H1 (cell line): ENCODE data around the gene PLEKHG4. TPM values are rescaled to one million over a fixed set of nuclear protein-coding genes. Genes with fewer than 3 reads are reported as not detected.

Experiments used
- ASH2L ChIP-seq: fragments of 200-600, 300-600 bp; sonication (generic); IDR thresholded peaks from one replicate; pipeline ENCODE4 v1.7.1; 2017; ENCODE audit warnings: low read length
- BCL11A ChIP-seq, 2 experiments: IDR thresholded peaks; one replicate each; pipeline ENCODE4 v1.6.1; 2011; ENCODE audit warnings: low read depth in 2 of 2, low read length in 2 of 2, mild to moderate bottlenecking in 2 of 2
- E2F6 ChIP-seq: IDR thresholded peaks from 2 replicates; pipeline ENCODE4 v1.6.1; 2012; ENCODE audit warnings: inconsistent platforms
- HDAC2 ChIP-seq, 2 experiments: fragments of 300-600 bp in 1 of 2; sonication (generic) in 1 of 2; IDR thresholded peaks; 2 replicates each; pipeline ENCODE4 v1.6.1; 2011 to 2012; ENCODE audit warnings: low read depth in 2 of 2, low read length in 2 of 2, mild to moderate bottlenecking in 2 of 2, moderate library complexity in 2 of 2, borderline replicate concordance in 1 of 2, inconsistent platforms in 1 of 2
- JUN ChIP-seq: IDR thresholded peaks from 2 replicates; pipeline ENCODE4 v1.6.1; 2011; ENCODE audit warnings: low read depth, mild to moderate bottlenecking, improper control_type of control experiment, low read length
- JUND ChIP-seq: IDR thresholded peaks from 2 replicates; pipeline ENCODE4 v1.6.1; 2011; ENCODE audit warnings: mild to moderate bottlenecking, improper control_type of control experiment, low read length
- SP4 ChIP-seq: IDR thresholded peaks from 2 replicates; pipeline ENCODE4 v1.6.1; 2012; ENCODE audit warnings: low read length, inconsistent platforms
- SRF ChIP-seq: IDR thresholded peaks from 2 replicates; pipeline ENCODE4 v1.6.1; 2011; ENCODE audit warnings: mild to moderate bottlenecking, low read depth, low read length, moderate library complexity
- polyA plus RNA-seq, 7 experiments: library from polyadenylated mRNA; depleted of rRNA in 3 of 7; stranded (reverse) in 5 of 7; unstranded in 2 of 7; fragments of >200 nt in 5 of 7; fragments of 200-250 nt in 2 of 7; gene quantifications; 1 replicate in 5 of 7; 2 replicates in 1 of 7; 4 replicates in 1 of 7; pipeline versions ENCODE4 v1.2.1 to v1.2.3, GENCODE V29; 2011 to 2013; ENCODE audit warnings: missing spikeins in 2 of 7, mixed read lengths in 2 of 7
- total RNA-seq: library from RNA; stranded (reverse); fragmentation: NEBNext Ultra II Directional; extraction: Animal tissue kit (Norgen Biotek cat#: 25700); gene quantifications from 2 replicates; pipeline ENCODE4 v1.2.1, GENCODE V29; 2021
- TF ChIP-seq, protein P1 (sequence below), 3 experiments: IDR thresholded peaks; 1 replicate in 2 of 3; 2 replicates in 1 of 3; pipeline versions ENCODE4 v1.5.1 to v1.6.1; 2011; ENCODE audit warnings: low read length in 3 of 3, mild to moderate bottlenecking in 3 of 3, inconsistent platforms in 2 of 3, low read depth in 1 of 3, moderate library complexity in 1 of 3; ENCODE audit not compliant: insufficient read depth in 1 of 3; ENCODE audit errors: control extremely low read depth in 1 of 3

PLEKHG4 gene
- total and polyA plus RNA-seq, 2 of the 8 experiments (the other 6 are each of a cell fraction or from before 2014, with no cell fraction given) = 7.7 to 11.1 TPM

GRCh38 chr16:67286441-67287235 lies 7.3 kb downstream of the PLEKHG4 start (continued):
- TF ChIP-seq BCL11A (IDR thresholded peaks at IDR 0.05; ENCODE audit: low read depth in 2 of 2, low read length in 2 of 2) (no peak), SP4 (no peak), HDAC2 (IDR thresholded peaks at IDR 0.05; ENCODE audit: borderline replicate concordance in 1 of 2, low read depth in 2 of 2, low read length in 2 of 2) (no peak), E2F6 (no peak), JUN (no peak), JUND (no peak), ASH2L (no peak), SRF (no peak)
- TF ChIP-seq, protein P1, sequence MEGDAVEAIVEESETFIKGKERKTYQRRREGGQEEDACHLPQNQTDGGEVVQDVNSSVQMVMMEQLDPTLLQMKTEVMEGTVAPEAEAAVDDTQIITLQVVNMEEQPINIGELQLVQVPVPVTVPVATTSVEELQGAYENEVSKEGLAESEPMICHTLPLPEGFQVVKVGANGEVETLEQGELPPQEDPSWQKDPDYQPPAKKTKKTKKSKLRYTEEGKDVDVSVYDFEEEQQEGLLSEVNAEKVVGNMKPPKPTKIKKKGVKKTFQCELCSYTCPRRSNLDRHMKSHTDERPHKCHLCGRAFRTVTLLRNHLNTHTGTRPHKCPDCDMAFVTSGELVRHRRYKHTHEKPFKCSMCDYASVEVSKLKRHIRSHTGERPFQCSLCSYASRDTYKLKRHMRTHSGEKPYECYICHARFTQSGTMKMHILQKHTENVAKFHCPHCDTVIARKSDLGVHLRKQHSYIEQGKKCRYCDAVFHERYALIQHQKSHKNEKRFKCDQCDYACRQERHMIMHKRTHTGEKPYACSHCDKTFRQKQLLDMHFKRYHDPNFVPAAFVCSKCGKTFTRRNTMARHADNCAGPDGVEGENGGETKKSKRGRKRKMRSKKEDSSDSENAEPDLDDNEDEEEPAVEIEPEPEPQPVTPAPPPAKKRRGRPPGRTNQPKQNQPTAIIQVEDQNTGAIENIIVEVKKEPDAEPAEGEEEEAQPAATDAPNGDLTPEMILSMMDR (IDR thresholded peaks at IDR 0.05; ENCODE audit: control extremely low read depth in 1 of 3, insufficient read depth in 1 of 3, low read depth in 1 of 3, low read length in 3 of 3) = no peak
